ENCODE measurements around the gene AFF3.

The AFF3 gene

GRCh38 chr2:99881901-99882591 lies 260.3 kb downstream of the AFF3 start:
- no peak for DNase-seq (ENCODE audit: low read depth, low spot score)

DNA sequence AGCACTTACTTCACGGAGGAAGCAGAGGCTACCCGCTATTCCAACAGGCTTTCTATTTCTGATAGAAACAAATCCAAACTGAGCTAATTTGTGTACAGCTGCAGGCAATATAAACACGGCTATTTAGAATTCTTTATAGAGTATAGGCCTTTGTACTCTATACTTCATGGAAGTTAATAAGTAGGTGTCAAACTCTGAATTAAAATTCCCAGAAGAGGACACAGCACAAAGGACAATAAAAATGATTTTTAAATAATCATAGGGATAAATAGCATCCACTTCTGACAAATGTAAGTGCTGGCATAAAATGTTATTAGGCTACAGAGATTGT lies 261.5 kb downstream of the AFF3 start:
- DNase-seq (ENCODE audit: low read depth, low spot score) = no peak

DNA sequence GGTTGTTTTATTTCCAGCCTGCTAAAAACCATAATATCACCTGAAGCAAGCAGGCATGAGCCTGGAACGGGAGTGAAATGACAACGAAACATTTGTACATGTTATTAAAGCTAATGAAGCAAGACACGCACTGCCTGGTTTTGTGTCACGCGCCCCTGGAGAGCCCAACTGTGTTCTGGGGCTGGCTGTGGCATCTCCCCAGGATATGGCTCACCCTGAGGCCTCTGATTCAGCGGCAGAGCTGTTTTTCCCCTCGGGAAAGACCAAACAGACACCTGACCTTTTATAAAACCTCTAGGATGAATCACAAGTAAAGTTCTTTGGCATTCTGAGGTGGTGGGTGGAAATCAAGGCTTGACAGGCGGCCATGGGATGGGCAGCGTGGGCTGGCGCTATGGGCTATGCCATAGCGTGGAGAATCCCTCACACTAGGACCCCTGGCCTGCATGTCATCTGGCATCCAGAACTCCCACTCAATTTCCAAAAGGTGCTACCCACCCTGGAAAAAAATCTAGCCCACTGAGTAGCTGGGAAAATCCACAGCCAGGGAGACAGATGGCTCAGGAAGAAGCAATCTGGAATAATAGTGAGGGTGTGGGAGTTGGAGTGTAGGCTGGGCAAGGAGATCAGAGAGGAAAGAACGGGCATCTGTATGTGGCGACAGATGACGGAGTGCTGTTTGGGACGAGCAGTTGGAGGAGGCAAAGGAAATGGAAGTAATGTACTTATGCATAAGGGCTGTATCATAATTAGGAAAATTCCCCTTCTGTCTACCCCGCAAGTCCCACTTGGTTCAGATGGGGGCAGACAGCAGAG lies 262.0 kb downstream of the AFF3 start:
- no peak for DNase-seq (ENCODE audit: low read depth, low spot score)

DNA sequence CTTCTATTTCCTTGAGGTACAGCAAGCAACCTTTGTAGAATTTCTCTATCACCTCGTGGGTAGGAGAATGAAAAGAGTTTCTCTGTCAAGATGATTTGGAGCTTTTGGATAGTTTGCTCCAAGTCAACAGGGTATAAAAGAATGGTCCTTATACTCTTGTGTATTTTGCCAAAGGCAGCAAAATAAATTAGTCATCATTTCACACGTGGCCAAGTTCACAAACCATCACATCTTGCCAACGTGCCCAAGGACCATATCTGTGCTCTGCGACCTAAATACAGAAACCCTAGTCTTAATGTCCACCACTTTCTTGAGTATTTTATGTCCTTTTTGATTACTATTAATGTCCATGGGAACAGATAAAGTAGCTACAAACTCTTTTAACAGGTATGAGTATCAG lies 262.9 kb downstream of the AFF3 start:
- no peak for DNase-seq (ENCODE audit: low read depth, low spot score)

DNA sequence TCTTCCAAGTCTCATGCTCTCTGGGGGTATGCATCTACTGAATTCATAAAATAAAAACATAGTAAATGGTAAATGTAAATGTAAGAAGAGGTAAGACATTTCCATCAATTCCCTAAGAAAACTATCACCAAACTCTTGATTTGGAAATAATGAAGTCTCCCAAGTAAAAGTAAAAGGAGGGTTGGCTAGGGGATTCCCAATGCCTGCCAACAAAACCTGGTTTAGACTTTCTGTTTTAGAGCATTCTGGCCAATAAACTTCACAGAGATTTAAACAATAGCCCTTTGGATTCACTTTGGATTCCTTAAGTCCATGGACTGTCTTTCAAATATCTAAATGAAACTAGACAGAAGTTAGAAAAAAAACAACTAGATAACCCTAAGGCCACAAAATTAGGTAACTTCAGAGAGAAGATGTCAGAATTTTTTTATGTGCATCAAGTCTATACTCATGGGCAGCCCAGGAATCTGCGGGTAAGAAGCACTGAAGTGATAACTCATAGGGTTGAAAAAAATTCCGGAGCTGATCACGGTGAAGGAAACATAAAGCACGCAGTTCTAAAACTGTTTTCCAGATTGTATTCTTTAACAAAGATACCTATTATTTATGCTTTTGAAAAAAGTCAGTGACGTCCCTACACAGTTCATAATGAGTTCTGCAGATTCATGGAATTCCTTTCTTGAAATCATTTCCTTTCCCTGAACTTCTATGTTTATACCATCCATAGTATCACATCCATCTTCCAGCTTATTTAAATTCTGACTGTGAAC lies 263.6 kb downstream of the AFF3 start:
- DNase-seq (ENCODE audit: low read depth, low spot score) = no peak

- DNase-seq (ENCODE audit: low read depth, low spot score) = no peak
These were observed 264.4 kb downstream of the AFF3 start for GRCh38 chr2:99877963-99878362.

- DNase-seq (ENCODE audit: low read depth, low spot score) = no peak
These were observed 265.4 kb downstream of the AFF3 start for GRCh38 chr2:99876956-99877355.

- no peak for DNase-seq (ENCODE audit: low read depth, low spot score)
These were observed 266.7 kb downstream of the AFF3 start for GRCh38 chr2:99875627-99876201.

GRCh38 chr2:99868260-99868659 lies 274.1 kb downstream of the AFF3 start:
- no peak for DNase-seq (ENCODE audit: low read depth, low spot score)

- DNase-seq (ENCODE audit: low read depth, low spot score) = no peak
These were observed 274.6 kb downstream of the AFF3 start for GRCh38 chr2:99867770-99868169.

GRCh38 chr2:99865818-99866676 lies 276.3 kb downstream of the AFF3 start:
- no peak for DNase-seq (ENCODE audit: low read depth, low spot score)

GRCh38 chr2:99864561-99865553 lies 277.5 kb downstream of the AFF3 start:
- no peak for DNase-seq (ENCODE audit: low read depth, low spot score)

- no peak for DNase-seq (ENCODE audit: low read depth, low spot score)
These were observed 278.5 kb downstream of the AFF3 start for GRCh38 chr2:99863903-99864270.

- DNase-seq (ENCODE audit: low read depth, low spot score) = no peak
These were observed 279.0 kb downstream of the AFF3 start for GRCh38 chr2:99863236-99863902.

DNA sequence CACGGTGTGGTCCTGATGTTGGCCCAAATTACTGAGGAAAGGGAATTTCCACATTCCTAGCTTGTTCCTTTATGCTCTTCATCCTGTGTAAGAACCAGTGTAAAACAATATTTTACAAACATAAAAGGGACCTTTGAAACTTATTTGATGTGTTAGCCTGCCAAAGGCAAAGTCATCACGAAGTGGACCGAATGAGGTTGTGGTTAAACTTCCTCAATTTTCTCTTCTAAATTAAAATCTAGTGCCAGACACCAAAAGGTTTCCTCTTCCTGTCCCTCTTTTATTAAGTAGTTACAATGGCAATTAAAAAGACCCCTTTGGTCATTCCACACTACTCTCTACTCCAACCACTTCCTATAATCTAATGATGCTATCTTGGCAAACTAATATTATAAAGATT lies 279.8 kb downstream of the AFF3 start:
- DNase-seq (ENCODE audit: low read depth, low spot score) = no peak

GRCh38 chr2:99861376-99861760 lies 281.0 kb downstream of the AFF3 start:
- DNase-seq (ENCODE audit: low read depth, low spot score) = no peak

DNA sequence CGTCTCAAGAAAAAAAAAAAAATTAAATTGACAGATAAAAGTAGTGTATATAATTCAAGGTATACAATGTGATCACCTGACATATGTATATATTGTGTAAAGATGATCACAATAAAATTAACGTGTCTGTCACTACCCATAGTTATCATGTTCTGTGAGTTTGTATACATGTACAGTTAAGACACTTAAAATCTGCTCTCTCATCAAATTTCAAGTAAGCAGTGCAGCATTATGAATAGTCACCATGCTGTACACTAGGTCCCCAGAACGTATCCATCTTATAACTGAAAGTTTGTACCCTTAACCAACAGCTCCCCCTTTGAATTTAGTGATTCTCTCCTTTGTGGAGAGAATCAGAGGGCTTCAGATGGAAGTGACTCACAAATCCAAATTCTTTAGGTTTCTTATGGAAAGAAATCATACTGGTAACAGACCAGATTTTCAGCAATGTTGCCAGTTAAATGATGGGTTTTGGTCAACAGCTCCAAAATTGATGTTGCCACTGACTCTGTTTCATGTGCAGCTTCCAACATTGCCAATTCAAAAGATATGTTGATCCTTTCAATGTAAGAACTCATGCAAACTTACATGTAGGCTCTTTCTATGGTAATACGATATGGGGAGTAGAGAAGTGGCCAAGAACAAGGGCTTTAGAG lies 281.5 kb downstream of the AFF3 start:
- no peak for DNase-seq (ENCODE audit: low read depth, low spot score)

- no peak for DNase-seq (ENCODE audit: low read depth, low spot score)
These were observed 283.3 kb downstream of the AFF3 start for GRCh38 chr2:99858951-99859596.

Data from activated naive CD8-positive, alpha-beta T cell treated with anti-CD3 and anti-CD28 coated beads, Interleukin-2, amount 50 U/mL, for 16 hours (primary cell).